HCT116 (cell line): ENCODE data around the gene SNX19. TPM values are rescaled to one million over a fixed set of nuclear protein-coding genes. Genes with fewer than 3 reads are reported as not detected.

Experiments
- ATAC-seq: fragments of 200-7000 bp; cut with Tn5 transposase; 2 replicates; pipeline ENCODE4 v1.9.1; 2020; ENCODE audit warnings: mild to moderate bottlenecking, moderate library complexity
- BruUV-seq: library from RNA; stranded (reverse); fragments of 400-500 nt; replicated peaks from 2 replicates; lab custom pipeline; 2021; lab: Mats Ljungman, UMichigan
- CTCF ChIA-PET: fragments of 300-600 bp; sonication (Branson Sonifier 250); formaldehyde crosslinking; loops from one replicate; lab custom pipeline; 2021; ENCODE audit warnings: antibody characterized with exemption; lab: Charles Lee
- POLR2A ChIA-PET: fragments of 300-600, 350-600 bp; sonication (Branson Sonifier 250); formaldehyde crosslinking; loops from one replicate; lab custom pipeline; 2021; ENCODE audit warnings: antibody characterized with exemption; lab: Charles Lee
- RAD21 ChIA-PET, 2 experiments: fragments of 300-600 bp; sonication (Branson Sonifier 250); formaldehyde crosslinking; loops; one replicate each; lab custom pipeline; 2023; ENCODE audit warnings: low total read pairs in 2 of 2; ENCODE audit not compliant: uncharacterized antibody in 2 of 2, unreplicated experiment in 2 of 2, low non-redundant PET in 1 of 2; lab: Charles Lee
- DNase-seq: peaks from one replicate; pipeline ENCODE4 v3.0.0-alpha.2; 2010; ENCODE audit warnings: low read depth, low spot score
- H2AFZ ChIP-seq: fragments of 200-600 bp; shearing (Covaris generic), sonication (generic); 2 replicates; pipeline ENCODE4 v1.6.1; 2017; ENCODE audit warnings: low read depth, mixed run types, mixed read lengths, antibody characterized with exemption, low read length; ENCODE audit not compliant: poor library complexity, severe bottlenecking
- H3K27ac ChIP-seq: 2 replicates; pipeline ENCODE4 v1.5.1; 2012; ENCODE audit warnings: low read depth, low read length
- H3K27me3 ChIP-seq: fragments of 200-600 bp; sonication (generic); 2 replicates; pipeline ENCODE4 v1.6.1; 2016; ENCODE audit warnings: mixed run types, low read length, mixed read lengths; ENCODE audit not compliant: insufficient read depth
- H3K36me3 ChIP-seq, 2 experiments: fragments of 200-500 bp in 1 of 2; fragments of 200-600 bp in 1 of 2; sonication (Bioruptor generic) in 1 of 2; sonication (generic) in 1 of 2; 2 replicates each; pipeline versions ENCODE4 v1.5.1 to v1.6.1; 2014 to 2016; ENCODE audit warnings: low read length in 2 of 2, inconsistent platforms in 1 of 2, mixed read lengths in 1 of 2, mixed run types in 1 of 2; ENCODE audit not compliant: insufficient read depth in 2 of 2, control insufficient read depth in 1 of 2
- H3K4me1 ChIP-seq, 2 experiments: fragments of 200-600 bp in 1 of 2; sonication (generic) in 1 of 2; 2 replicates each; pipeline versions ENCODE4 v1.5.1 to v1.6.1; 2012 to 2017; ENCODE audit warnings: low read length in 2 of 2, inconsistent platforms in 1 of 2, mild to moderate bottlenecking in 1 of 2, mixed read lengths in 1 of 2, mixed run types in 1 of 2, moderate library complexity in 1 of 2; ENCODE audit not compliant: insufficient read depth in 2 of 2, control insufficient read depth in 1 of 2
- H3K4me2 ChIP-seq: fragments of 200-600 bp; sonication (generic); 2 replicates; pipeline ENCODE4 v1.6.1; 2017; ENCODE audit warnings: mixed run types, low read length, mixed read lengths
- H3K4me3 ChIP-seq, 2 experiments: fragments of 200-600 bp in 1 of 2; sonication (generic) in 1 of 2; replicated peaks in 1 of 2; 2 replicates each; pipeline ENCODE4 v1.5.1; 2011 to 2016; ENCODE audit warnings: low read length in 2 of 2, control low read depth in 1 of 2, low read depth in 1 of 2, mild to moderate bottlenecking in 1 of 2, mixed read lengths in 1 of 2, mixed run types in 1 of 2
- H3K79me2 ChIP-seq: fragments of 200-600 bp; sonication (generic); 2 replicates; pipeline ENCODE4 v1.6.1; 2017; ENCODE audit warnings: mild to moderate bottlenecking, mixed run types, low read length, moderate library complexity, mixed read lengths; ENCODE audit not compliant: insufficient read depth
- H3K9ac ChIP-seq: fragments of 200-600 bp; sonication (generic); 2 replicates; pipeline ENCODE4 v1.6.1; 2016; ENCODE audit warnings: low read length, mixed read lengths
- H3K9me2 ChIP-seq: fragments of 200-600 bp; sonication (generic), shearing (Covaris generic); 2 replicates; pipeline ENCODE4 v1.6.1; 2017; ENCODE audit warnings: mixed run types, mild to moderate bottlenecking, moderate library complexity; ENCODE audit not compliant: insufficient read depth
- H3K9me3 ChIP-seq, 2 experiments: fragments of 200-500 bp in 1 of 2; fragments of 200-600 bp in 1 of 2; sonication (Bioruptor generic) in 1 of 2; sonication (generic) in 1 of 2; 2 replicates each; pipeline ENCODE4 v1.6.1; 2014 to 2017; ENCODE audit warnings: low read length in 2 of 2, mixed read lengths in 2 of 2, inconsistent platforms in 1 of 2, low read depth in 1 of 2, mild to moderate bottlenecking in 1 of 2, mixed run types in 1 of 2, moderate library complexity in 1 of 2; ENCODE audit not compliant: control insufficient read depth in 1 of 2, insufficient read depth in 1 of 2
- H4K20me1 ChIP-seq: fragments of 200-600 bp; sonication (generic), shearing (Covaris generic); 2 replicates; pipeline ENCODE4 v1.6.1; 2017; ENCODE audit warnings: mixed run types, mild to moderate bottlenecking, moderate library complexity; ENCODE audit not compliant: insufficient read depth
- CBX3 ChIP-seq: IDR thresholded peaks from 2 replicates; pipeline ENCODE4 v1.6.1; 2012; ENCODE audit warnings: low read depth
- EGR1 ChIP-seq: IDR thresholded peaks from 2 replicates; pipeline ENCODE4 v1.6.1; 2012; ENCODE audit warnings: low read depth
- ELF1 ChIP-seq: IDR thresholded peaks from 2 replicates; pipeline ENCODE4 v1.6.1; 2012; ENCODE audit warnings: low read depth, borderline replicate concordance
- EZH2 ChIP-seq: fragments of 200-600 bp; sonication (generic); IDR thresholded peaks from 2 replicates; pipeline ENCODE4 v1.6.1; 2017; ENCODE audit warnings: antibody characterized with exemption, mixed run types
- FOSL1 ChIP-seq: IDR thresholded peaks from 2 replicates; pipeline ENCODE4 v1.6.1; 2012; ENCODE audit warnings: low read depth
- JUND ChIP-seq: IDR thresholded peaks from 2 replicates; pipeline ENCODE4 v1.6.1; 2012
- POLR2A ChIP-seq: IDR thresholded peaks from 2 replicates; pipeline ENCODE4 v1.7.0; 2011; ENCODE audit warnings: borderline replicate concordance; ENCODE audit not compliant: insufficient read depth, insufficient read length; ENCODE audit errors: extremely low read depth
- POLR2AphosphoS5 ChIP-seq: IDR thresholded peaks from 2 replicates; pipeline ENCODE4 v1.6.1; 2011; ENCODE audit warnings: mild to moderate bottlenecking, low read depth, low read length, moderate library complexity
- RAD21 ChIP-seq: IDR thresholded peaks from 2 replicates; pipeline ENCODE4 v1.6.1; 2012; ENCODE audit warnings: low read depth, mild to moderate bottlenecking
- SIN3A ChIP-seq: IDR thresholded peaks from 2 replicates; pipeline ENCODE4 v1.6.1; 2012; ENCODE audit warnings: low read depth
- SP1 ChIP-seq: IDR thresholded peaks from 2 replicates; pipeline ENCODE4 v1.6.1; 2012; ENCODE audit warnings: low read depth
- TCF7L2 ChIP-seq: IDR thresholded peaks from 2 replicates; pipeline ENCODE4 v1.7.0; 2011; ENCODE audit warnings: borderline replicate concordance, inconsistent platforms; ENCODE audit not compliant: insufficient read depth, insufficient read length; ENCODE audit errors: extremely low read depth
- YY1 ChIP-seq: IDR thresholded peaks from 2 replicates; pipeline ENCODE4 v1.6.1; 2011; ENCODE audit warnings: low read length, low read depth, moderate library complexity, mild to moderate bottlenecking; ENCODE audit not compliant: insufficient replicate concordance; ENCODE audit errors: extremely low read depth
- ZFX ChIP-seq: fragments of 450-650 bp; IDR thresholded peaks from 2 replicates; pipeline ENCODE4 v1.6.1; 2017
- ZNF274 ChIP-seq: fragments of 200-500 bp; sonication (Bioruptor generic); IDR thresholded peaks from 2 replicates; pipeline ENCODE4 v1.6.1; 2014; ENCODE audit warnings: mild to moderate bottlenecking, low read depth, low read length, inconsistent platforms
- intact Hi-C: fragments of 100-400 bp; cut with micrococcal nuclease; formaldehyde crosslinking; loops from 2 replicates; pipeline ENCODE4 v1.10.0; 2022
- total RNA-seq: library from RNA; stranded (reverse); gene quantifications from one replicate; pipeline ENCODE4 v1.2.1, GENCODE V29; 2021; ENCODE audit not compliant: unreplicated experiment
- TF ChIP-seq, protein P1 (sequence below), 3 experiments: fragments of 200-600 bp in 1 of 3; sonication (generic) in 1 of 3; IDR thresholded peaks in 2 of 3; conservative IDR thresholded peaks in 1 of 3; 2 replicates each; pipeline ENCODE4 v1.5.1; 2012 to 2017; ENCODE audit warnings: low read depth in 2 of 3, low read length in 2 of 3, antibody characterized with exemption in 1 of 3, borderline replicate concordance in 1 of 3, control low read depth in 1 of 3, mild to moderate bottlenecking in 1 of 3, mixed read lengths in 1 of 3, mixed run types in 1 of 3, moderate library complexity in 1 of 3; ENCODE audit not compliant: insufficient read depth in 1 of 3
- TF ChIP-seq, protein P2 (sequence below): IDR thresholded peaks from 2 replicates; pipeline ENCODE4 v1.6.1; 2012

SNX19 gene
- total RNA-seq, 1 experiment from 2014 or later = 25.2 TPM

DNA sequence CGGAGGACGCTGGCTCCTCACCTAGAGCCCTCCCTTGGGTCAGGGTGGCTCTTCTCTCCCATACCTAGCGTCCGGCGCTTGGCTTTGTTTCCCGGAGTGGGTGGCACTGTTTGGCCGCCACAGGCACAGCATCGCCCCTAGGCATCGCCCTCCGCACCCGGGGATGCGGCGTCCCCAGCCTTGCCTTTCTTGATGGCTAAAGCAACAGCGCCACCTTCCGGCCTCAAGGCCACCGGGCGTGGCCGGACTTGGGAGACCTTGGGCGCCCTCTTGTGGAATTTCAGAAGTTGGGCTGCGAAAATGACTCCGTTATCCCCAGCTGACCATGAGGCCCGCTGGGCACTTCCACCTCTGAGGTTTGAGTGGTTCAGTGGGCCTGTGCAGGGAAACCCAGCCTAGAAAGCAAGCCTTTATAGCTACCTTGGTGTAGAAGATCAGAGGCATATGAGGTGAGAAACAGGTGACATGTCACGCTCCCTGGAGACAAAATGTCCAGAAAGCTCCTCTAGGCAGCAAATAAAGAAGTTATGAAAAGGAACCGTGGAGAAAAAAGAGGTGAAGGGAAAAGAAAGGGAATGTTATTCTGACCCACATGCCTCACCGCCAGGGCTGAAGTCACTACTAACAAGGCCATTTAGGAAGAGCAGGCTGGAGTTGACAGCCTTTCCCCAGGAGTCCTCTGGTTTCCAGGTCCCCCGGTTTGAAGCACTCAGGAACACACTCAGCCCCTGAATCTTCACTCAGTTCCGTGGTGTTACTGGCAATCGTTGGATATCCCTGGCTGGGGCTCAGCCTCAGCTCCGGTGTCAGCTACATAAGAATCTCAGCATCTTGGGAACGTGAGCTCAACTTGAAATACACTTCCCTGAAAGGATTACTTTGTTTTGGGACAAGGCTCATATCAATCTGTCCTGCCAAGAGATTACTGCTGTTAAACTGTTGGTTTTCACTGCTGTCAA, 54.1 kb downstream of the SNX19 start (continued):
- TF ChIP-seq EGR1 (no peak), CBX3 (no peak), JUND (no peak), YY1 (peak; percentile 74), ZNF274 (no peak)

DNA sequence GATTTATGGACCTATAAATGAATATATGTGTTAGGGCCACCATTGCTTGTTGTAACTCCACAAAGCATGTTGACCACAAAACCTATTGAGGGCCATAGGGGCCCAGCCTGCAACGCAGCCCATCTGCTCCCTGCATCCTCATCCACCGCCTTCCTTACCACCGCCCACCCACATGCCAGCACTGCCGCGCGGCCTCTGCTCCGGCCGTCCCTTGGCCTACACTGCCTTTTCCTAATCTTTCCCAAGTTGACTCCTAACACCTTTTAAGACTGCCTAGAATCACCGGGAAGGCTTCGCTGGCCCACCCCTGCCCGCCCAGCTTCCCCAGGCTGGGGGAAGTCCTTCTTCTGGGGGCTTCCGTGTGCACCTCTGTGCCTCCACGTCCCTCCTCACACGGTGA, 55.0 kb downstream of the SNX19 start:
- no peaks in the 10 kb centered on the region for H3K9me3 ChIP-seq
- H3K4me1 ChIP-seq = no peaks in the 10 kb centered on the region
- ChIA-PET POLR2A (no interaction called here), CTCF (interaction anchor here (1.3 to 7.2 kb wide), 4 partner anchors 17 to 428 kb away, joined by 3 to 150 read pairs (median 4); partner anchors contain the start of gene ADAMTS15), RAD21 (interaction anchor here (0.9 to 1.6 kb wide), 2 partner anchors 426 kb away, joined by 3 to 6 read pairs; no protein-coding TSS in a partner anchor)
- no peak overlapping the region for H3K4me3 ChIP-seq
- H2AFZ ChIP-seq = no peak overlapping the region
- no TSS peak for BruUV-seq
- H4K20me1 ChIP-seq = no peaks in the 10 kb centered on the region
- H3K27ac ChIP-seq = no peak overlapping the region
- no peak overlapping the region for H3K4me2 ChIP-seq
- H3K27me3 ChIP-seq = no peaks in the 10 kb centered on the region
- no peaks in the 10 kb centered on the region for H3K79me2 ChIP-seq
- no peaks in the 10 kb centered on the region for H3K9me2 ChIP-seq
- no peaks in the 10 kb centered on the region for H3K36me3 ChIP-seq
- DNase-seq = no peak
- TF ChIP-seq RAD21 (no peak), FOSL1 (no peak), ZFX (no peak), POLR2AphosphoS5 (no peak), ZNF274 (no peak), POLR2A (no peak), TCF7L2 (no peak), EGR1 (no peak), ELF1 (no peak), SIN3A (no peak), SP1 (no peak), EZH2 (no peak)
- TF ChIP-seq, protein P1, sequence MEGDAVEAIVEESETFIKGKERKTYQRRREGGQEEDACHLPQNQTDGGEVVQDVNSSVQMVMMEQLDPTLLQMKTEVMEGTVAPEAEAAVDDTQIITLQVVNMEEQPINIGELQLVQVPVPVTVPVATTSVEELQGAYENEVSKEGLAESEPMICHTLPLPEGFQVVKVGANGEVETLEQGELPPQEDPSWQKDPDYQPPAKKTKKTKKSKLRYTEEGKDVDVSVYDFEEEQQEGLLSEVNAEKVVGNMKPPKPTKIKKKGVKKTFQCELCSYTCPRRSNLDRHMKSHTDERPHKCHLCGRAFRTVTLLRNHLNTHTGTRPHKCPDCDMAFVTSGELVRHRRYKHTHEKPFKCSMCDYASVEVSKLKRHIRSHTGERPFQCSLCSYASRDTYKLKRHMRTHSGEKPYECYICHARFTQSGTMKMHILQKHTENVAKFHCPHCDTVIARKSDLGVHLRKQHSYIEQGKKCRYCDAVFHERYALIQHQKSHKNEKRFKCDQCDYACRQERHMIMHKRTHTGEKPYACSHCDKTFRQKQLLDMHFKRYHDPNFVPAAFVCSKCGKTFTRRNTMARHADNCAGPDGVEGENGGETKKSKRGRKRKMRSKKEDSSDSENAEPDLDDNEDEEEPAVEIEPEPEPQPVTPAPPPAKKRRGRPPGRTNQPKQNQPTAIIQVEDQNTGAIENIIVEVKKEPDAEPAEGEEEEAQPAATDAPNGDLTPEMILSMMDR (IDR thresholded peaks at IDR 0.05 in 2 of 3, conservative IDR thresholded peaks at IDR 0.05 in 1 of 3; ENCODE audit: borderline replicate concordance in 1 of 3, insufficient read depth in 1 of 3, low read depth in 2 of 3, low read length in 2 of 3) = no peak
- TF ChIP-seq, protein P2, sequence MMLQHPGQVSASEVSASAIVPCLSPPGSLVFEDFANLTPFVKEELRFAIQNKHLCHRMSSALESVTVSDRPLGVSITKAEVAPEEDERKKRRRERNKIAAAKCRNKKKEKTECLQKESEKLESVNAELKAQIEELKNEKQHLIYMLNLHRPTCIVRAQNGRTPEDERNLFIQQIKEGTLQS = no peak
- H3K9ac ChIP-seq = no peak overlapping the region
- intact Hi-C loops = no loop called here
- no peak for ATAC-seq
